GM12875 (cell line): ENCODE data around the gene DAW1.

Experiments used
- H3K4me3 ChIP-seq: one replicate; pipeline ENCODE4 v1.5.1; 2011; ENCODE audit warnings: low read depth, low read length, control low read depth
- TF ChIP-seq, protein P1 (sequence below): IDR thresholded peaks from 2 replicates; pipeline ENCODE4 v1.5.1; 2011; ENCODE audit warnings: low read depth, mild to moderate bottlenecking, control low read depth, inconsistent platforms, low read length, moderate library complexity, borderline replicate concordance; ENCODE audit not compliant: insufficient read depth

Gene DAW1

DNA sequence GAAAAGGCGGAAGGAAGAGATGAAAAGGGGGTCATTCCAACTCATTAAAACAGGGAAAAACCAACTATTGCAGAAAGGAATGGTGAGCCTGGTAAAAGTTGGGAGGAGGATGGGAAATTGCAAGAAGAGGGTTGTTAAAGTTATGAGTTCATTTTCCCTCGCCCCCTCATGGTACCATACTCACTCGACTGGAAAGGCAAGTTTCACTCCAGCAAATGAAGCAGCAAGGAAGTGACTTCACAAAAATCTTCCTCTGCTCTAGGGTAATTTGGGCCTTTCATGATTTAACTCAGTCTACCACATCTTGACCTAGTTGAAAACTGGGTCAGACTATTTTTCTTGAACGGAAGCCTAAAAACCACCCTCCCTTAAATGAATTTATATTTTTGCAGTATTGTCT is 22.8 kb upstream of the DAW1 start:
- TF ChIP-seq, protein P1, sequence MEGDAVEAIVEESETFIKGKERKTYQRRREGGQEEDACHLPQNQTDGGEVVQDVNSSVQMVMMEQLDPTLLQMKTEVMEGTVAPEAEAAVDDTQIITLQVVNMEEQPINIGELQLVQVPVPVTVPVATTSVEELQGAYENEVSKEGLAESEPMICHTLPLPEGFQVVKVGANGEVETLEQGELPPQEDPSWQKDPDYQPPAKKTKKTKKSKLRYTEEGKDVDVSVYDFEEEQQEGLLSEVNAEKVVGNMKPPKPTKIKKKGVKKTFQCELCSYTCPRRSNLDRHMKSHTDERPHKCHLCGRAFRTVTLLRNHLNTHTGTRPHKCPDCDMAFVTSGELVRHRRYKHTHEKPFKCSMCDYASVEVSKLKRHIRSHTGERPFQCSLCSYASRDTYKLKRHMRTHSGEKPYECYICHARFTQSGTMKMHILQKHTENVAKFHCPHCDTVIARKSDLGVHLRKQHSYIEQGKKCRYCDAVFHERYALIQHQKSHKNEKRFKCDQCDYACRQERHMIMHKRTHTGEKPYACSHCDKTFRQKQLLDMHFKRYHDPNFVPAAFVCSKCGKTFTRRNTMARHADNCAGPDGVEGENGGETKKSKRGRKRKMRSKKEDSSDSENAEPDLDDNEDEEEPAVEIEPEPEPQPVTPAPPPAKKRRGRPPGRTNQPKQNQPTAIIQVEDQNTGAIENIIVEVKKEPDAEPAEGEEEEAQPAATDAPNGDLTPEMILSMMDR, result no peak
- H3K4me3 ChIP-seq, result no peak overlapping the region

DNA sequence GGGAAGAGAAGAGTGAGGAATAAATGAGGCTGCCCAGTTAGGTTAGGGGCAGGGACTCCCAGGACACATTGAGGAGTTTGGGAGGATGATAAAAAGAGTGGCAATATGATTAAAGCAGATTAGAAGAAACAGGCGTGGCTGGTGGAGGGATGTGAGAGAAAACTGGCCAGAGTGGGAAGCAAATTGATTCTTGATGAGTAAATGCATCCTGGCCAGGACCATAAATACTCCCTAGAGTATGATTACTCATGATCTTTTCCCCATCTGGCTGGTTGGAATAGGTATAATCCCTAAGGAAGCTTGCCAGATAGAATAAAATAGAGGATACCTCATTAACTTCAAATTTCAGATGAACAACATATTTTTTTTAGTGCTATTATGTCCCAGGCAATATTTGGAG is 21.5 kb upstream of the DAW1 start:
- TF ChIP-seq, protein P1, result no peak
- H3K4me3 ChIP-seq, result no peak overlapping the region

DNA sequence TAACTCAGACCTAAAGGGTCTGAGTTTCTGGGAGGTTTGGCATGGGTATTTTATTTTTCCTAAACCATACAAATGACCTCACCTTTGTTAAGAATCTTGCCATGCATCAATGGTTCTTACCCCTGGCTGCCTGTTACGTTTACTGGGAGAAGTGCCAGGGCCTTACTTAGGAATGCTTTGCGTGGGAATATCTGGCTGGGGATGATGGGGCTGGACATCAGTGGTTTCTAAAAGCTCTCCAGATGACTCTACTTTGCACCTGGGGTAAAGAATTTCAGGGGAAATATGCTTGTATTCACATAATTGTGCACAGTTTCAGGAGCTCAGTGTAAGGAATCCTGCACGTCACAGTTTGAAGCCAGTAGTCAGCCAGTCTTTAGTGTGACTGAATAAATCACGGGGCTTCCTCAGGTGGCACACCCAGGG is 18.2 kb upstream of the DAW1 start:
- TF ChIP-seq, protein P1, result no peak
- H3K4me3 ChIP-seq, result no peak overlapping the region

DNA sequence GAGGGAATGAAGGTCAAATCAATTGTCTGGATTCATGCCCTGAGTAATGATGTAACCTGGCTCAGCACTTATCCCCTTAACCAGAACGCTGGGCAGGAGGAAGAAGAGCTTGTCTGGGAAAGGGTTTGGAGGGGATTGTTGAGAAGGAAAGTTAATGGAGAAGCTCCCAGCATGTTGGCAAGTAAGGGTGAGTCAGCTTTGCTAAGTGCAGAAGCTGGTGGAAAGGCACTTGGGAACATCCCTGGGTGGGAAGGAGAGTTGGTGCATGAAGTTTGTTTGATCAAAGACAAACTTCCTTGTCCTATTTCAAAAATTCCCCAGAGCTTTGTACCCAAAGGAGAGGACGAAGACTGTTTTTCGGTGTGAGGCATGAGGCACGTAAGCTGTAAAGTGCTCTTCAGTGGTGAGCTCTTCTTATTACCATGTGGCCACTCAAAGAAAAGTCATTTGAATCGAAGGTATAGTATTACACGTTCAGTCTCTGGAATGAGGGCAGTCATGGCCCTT is 17.6 kb upstream of the DAW1 start:
- H3K4me3 ChIP-seq, result no peak overlapping the region
- TF ChIP-seq, protein P1, result no peak

DNA sequence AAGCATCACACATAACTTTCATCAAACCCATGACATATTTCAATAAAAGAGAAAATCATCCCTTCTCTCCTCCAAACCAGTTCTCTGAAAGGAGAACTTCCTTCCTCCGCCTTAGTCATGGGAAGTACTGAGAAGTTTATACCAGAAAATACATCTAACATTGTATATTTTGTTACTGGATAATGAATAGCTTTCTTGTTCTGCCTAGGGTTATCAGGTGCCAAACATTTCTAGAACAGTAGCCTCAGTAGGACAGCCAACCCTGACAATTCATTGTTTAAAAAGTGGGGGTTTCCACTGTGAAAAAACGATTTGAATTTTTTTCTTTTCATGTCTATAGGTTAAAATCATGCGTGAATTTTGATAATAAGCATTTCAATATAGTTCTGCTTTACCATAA is 16.0 kb upstream of the DAW1 start:
- TF ChIP-seq, protein P1, result no peak
- no peak overlapping the region for H3K4me3 ChIP-seq

DNA sequence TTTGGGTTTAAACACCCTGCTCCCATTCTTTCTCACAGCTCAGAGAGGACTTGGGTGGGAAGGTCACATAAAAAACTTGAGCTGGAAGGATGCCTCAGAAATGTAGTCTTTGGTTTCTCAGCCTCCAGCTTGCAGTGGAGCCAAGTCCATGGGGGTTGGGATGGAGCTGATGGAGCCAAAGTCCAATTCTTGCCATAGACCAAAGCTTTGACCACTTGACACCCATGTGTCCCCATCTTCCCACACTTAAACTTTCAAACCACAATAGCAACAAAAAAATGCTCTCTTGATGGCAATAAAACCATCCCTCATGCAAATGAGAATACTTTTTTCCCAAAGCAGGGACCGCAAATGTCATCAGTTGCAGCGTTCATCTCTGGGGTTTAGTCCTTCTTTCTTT is 14.7 kb upstream of the DAW1 start:
- TF ChIP-seq, protein P1, result no peak
- no peak overlapping the region for H3K4me3 ChIP-seq

DNA sequence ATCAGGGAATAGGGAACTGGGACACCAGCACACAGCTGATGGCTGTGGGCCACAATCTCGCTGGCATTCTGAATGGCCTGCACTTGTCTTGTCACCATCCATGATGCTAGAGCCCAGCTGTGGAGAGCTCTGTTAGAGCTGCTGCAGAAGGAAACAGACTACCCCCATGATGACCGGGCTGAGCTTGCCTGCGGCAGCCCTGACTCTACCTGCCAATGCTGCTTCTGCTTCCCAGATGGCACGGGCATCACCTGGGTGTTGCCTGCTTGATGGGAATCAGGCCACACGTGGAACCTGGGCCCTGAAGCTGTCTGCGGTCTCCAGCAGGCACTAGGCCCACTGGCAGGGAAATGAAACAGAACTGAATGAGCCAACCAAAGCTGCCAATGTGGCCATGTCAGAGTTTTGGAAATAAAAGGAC is 11.2 kb upstream of the DAW1 start:
- no peak overlapping the region for H3K4me3 ChIP-seq
- TF ChIP-seq, protein P1, result no peak
